Keratinocyte (primary cell): ENCODE results near the gene CIT. TPM values are rescaled to one million over a fixed set of nuclear protein-coding genes. Genes with fewer than 3 reads are reported as not detected.

ENCODE experiments used
- DNase-seq: peaks from one replicate; pipeline ENCODE4 v3.0.0-alpha.2; 2011; ENCODE audit warnings: low read depth, missing footprints, low spot score
- FAIRE-seq: peaks from 2 replicates; lab custom pipeline; 2011; peaks lifted over from hg19 to GRCh38; lab: Jason Lieb, UNC
- H2AFZ ChIP-seq: 2 replicates; pipeline ENCODE4 v1.6.0; 2012; ENCODE audit warnings: low read length, control low read depth, inconsistent platforms; ENCODE audit not compliant: control insufficient read depth
- H3K27ac ChIP-seq: 2 replicates; pipeline ENCODE4 v1.5.1; 2011; ENCODE audit warnings: low read length; ENCODE audit not compliant: control insufficient read depth, insufficient read depth
- H3K27me3 ChIP-seq: 3 replicates; pipeline ENCODE4 v1.6.0; 2011; ENCODE audit warnings: low read length; ENCODE audit not compliant: control insufficient read depth, insufficient read depth; ENCODE audit errors: extremely low read depth
- H3K36me3 ChIP-seq, 2 experiments: 2 replicates in 1 of 2; 3 replicates in 1 of 2; pipeline ENCODE4 v1.5.1; 2011; ENCODE audit warnings: low read length in 2 of 2, mild to moderate bottlenecking in 1 of 2; ENCODE audit not compliant: control insufficient read depth in 2 of 2, insufficient read depth in 2 of 2; ENCODE audit errors: extremely low read depth in 1 of 2
- H3K4me1 ChIP-seq: 3 replicates; pipeline ENCODE4 v1.5.1; 2011; ENCODE audit warnings: low read length; ENCODE audit not compliant: control insufficient read depth, insufficient read depth; ENCODE audit errors: extremely low read depth
- H3K4me2 ChIP-seq: 3 replicates; pipeline ENCODE4 v1.6.0; 2011; ENCODE audit warnings: low read depth, low read length; ENCODE audit not compliant: control insufficient read depth, insufficient read depth; ENCODE audit errors: extremely low read depth
- H3K4me3 ChIP-seq, 3 experiments: fragments of 200-600 bp in 1 of 3; sonication (generic) in 1 of 3; 2 replicates in 2 of 3; 3 replicates in 1 of 3; pipeline ENCODE4 v1.5.1; 2011 to 2016; ENCODE audit warnings: low read length in 3 of 3, mild to moderate bottlenecking in 3 of 3, control low read depth in 2 of 3, inconsistent platforms in 1 of 3, low read depth in 1 of 3, mixed read lengths in 1 of 3, mixed run types in 1 of 3, moderate library complexity in 1 of 3; ENCODE audit not compliant: control insufficient read depth in 2 of 3, insufficient read depth in 2 of 3; ENCODE audit errors: extremely low read depth in 1 of 3
- H3K79me2 ChIP-seq: 2 replicates; pipeline ENCODE4 v1.6.0; 2012; ENCODE audit warnings: low read length; ENCODE audit not compliant: control insufficient read depth, insufficient read depth
- H3K9ac ChIP-seq: 3 replicates; pipeline ENCODE4 v1.6.0; 2011; ENCODE audit warnings: low read length; ENCODE audit not compliant: control insufficient read depth, insufficient read depth; ENCODE audit errors: extremely low read depth
- H3K9me1 ChIP-seq: 3 replicates; pipeline ENCODE4 v1.6.0; 2011; ENCODE audit warnings: low read length; ENCODE audit not compliant: control insufficient read depth, insufficient read depth; ENCODE audit errors: extremely low read depth
- H3K9me3 ChIP-seq: 2 replicates; pipeline ENCODE4 v1.5.1; 2012; ENCODE audit warnings: low read depth, low read length; ENCODE audit not compliant: control insufficient read depth
- H4K20me1 ChIP-seq: 3 replicates; pipeline ENCODE4 v1.6.0; 2011; ENCODE audit warnings: low read length; ENCODE audit not compliant: control insufficient read depth, insufficient read depth; ENCODE audit errors: extremely low read depth
- EZH2 ChIP-seq: IDR thresholded peaks from one replicate; pipeline ENCODE4 v1.6.1; 2012; ENCODE audit warnings: inconsistent platforms, mild to moderate bottlenecking, low read length, moderate library complexity
- dilution Hi-C: fragments of 300-500 bp; cut with MboI; formaldehyde crosslinking; loops from one replicate; pipeline ENCODE4 v1.7.0; 2020; ENCODE audit warnings: low sequenced_read_pairs; ENCODE audit not compliant: extremely low pct_ligation_motif_present
- polyA plus RNA-seq, 5 experiments: library from polyadenylated mRNA; depleted of rRNA in 3 of 5; stranded (reverse) in 3 of 5; stranded (forward) in 1 of 5; unstranded in 1 of 5; fragments of >200 nt; gene quantifications; 1 replicate in 1 of 5; 2 replicates in 3 of 5; 3 replicates in 1 of 5; pipeline versions ENCODE4 v1.2.1 to v1.2.3, GENCODE V29; 2011 to 2012; ENCODE audit warnings: missing spikeins in 2 of 5, low read depth in 1 of 5, low replicate concordance in 1 of 5
- TF ChIP-seq, protein P1 (sequence below), 3 experiments: IDR thresholded peaks in 1 of 3; conservative IDR thresholded peaks in 1 of 3; optimal IDR thresholded peaks in 1 of 3; 2 replicates in 2 of 3; 3 replicates in 1 of 3; pipeline versions ENCODE3 to v1.5.1; 2011; ENCODE audit warnings: low read length in 3 of 3, mild to moderate bottlenecking in 3 of 3, moderate library complexity in 2 of 3, control low read depth in 1 of 3, inconsistent platforms in 1 of 3; ENCODE audit not compliant: insufficient read depth in 2 of 3; ENCODE audit errors: extremely low read depth in 1 of 3

The CIT gene
- polyA plus RNA-seq, 1 donor (not counting 4 experiments of a cell fraction or from before 2014, with no cell fraction given) = 6.2 TPM

DNA sequence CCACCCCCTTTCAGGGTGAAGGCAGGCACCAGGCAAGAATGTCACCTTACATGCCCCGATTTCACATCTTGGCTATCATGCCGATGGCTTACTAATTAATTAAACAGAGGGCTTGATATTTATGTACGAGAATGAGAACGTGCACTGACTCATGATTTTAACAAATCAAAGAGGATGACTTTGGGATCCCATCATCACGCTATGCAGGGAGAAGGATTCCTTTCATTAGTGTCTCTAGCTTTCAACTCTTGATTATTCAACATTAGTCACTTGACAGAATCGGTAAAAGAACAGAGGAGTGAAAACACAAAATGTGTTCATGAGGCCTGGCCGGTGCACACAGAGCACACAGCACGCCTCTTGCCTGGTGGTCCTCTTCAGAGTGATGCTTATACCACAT, 128.6 kb downstream of the CIT start:
- Histone ChIP-seq H3K9me3 (no peaks in the 10 kb centered on the region), H3K27me3 (no peaks in the 10 kb centered on the region), H3K36me3 (peaks cover 0 to 3% of the 10 kb centered on the region in 2 experiments), H3K4me2 (no peak overlapping the region), H3K79me2 (no peaks in the 10 kb centered on the region), H3K9ac (no peak overlapping the region), H2AFZ (no peak overlapping the region), H3K4me3 (no peak overlapping the region), H3K9me1 (no peaks in the 10 kb centered on the region), H4K20me1 (no peaks in the 10 kb centered on the region), H3K27ac (no peak overlapping the region), H3K4me1 (no peaks in the 10 kb centered on the region)
- DNase-seq = no peak
- no peak for TF ChIP-seq EZH2
- TF ChIP-seq, protein P1, sequence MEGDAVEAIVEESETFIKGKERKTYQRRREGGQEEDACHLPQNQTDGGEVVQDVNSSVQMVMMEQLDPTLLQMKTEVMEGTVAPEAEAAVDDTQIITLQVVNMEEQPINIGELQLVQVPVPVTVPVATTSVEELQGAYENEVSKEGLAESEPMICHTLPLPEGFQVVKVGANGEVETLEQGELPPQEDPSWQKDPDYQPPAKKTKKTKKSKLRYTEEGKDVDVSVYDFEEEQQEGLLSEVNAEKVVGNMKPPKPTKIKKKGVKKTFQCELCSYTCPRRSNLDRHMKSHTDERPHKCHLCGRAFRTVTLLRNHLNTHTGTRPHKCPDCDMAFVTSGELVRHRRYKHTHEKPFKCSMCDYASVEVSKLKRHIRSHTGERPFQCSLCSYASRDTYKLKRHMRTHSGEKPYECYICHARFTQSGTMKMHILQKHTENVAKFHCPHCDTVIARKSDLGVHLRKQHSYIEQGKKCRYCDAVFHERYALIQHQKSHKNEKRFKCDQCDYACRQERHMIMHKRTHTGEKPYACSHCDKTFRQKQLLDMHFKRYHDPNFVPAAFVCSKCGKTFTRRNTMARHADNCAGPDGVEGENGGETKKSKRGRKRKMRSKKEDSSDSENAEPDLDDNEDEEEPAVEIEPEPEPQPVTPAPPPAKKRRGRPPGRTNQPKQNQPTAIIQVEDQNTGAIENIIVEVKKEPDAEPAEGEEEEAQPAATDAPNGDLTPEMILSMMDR (optimal IDR thresholded peaks at IDR 0.05 in 1 of 3, IDR thresholded peaks at IDR 0.05 in 1 of 3, conservative IDR thresholded peaks at IDR 0.05 in 1 of 3; ENCODE audit: extremely low read depth in 1 of 3, insufficient read depth in 2 of 3, low read length in 3 of 3) = no peak
- dilution Hi-C loops = no loop called here
- FAIRE-seq = no peak

- TF ChIP-seq, protein P1 (optimal IDR thresholded peaks at IDR 0.05 in 1 of 3, IDR thresholded peaks at IDR 0.05 in 1 of 3, conservative IDR thresholded peaks at IDR 0.05 in 1 of 3; ENCODE audit: extremely low read depth in 1 of 3, insufficient read depth in 2 of 3, low read length in 3 of 3) = no peak
- no peak for TF ChIP-seq EZH2
- H3K9ac ChIP-seq = no peak overlapping the region
- H3K9me3 ChIP-seq = no peaks in the 10 kb centered on the region
- no peak overlapping the region for H3K4me3 ChIP-seq
- H3K9me1 ChIP-seq = no peaks in the 10 kb centered on the region
- no peaks in the 10 kb centered on the region for H4K20me1 ChIP-seq
- H3K27ac ChIP-seq = no peak overlapping the region
- H3K4me1 ChIP-seq = no peaks in the 10 kb centered on the region
- dilution Hi-C loops = no loop called here
- peaks cover 0 to 3% of the 10 kb centered on the region in 2 experiments for H3K36me3 ChIP-seq
- H3K4me2 ChIP-seq = no peak overlapping the region
- H3K27me3 ChIP-seq = no peaks in the 10 kb centered on the region
- FAIRE-seq (no peak), DNase-seq (no peak)
- no peaks in the 10 kb centered on the region for H3K79me2 ChIP-seq
- no peak overlapping the region for H2AFZ ChIP-seq
Observed at GRCh38 chr12:119746169-119746568, 131.0 kb downstream of the CIT start.
